ENCODE measurements around the gene SLC22A3.

DNA sequence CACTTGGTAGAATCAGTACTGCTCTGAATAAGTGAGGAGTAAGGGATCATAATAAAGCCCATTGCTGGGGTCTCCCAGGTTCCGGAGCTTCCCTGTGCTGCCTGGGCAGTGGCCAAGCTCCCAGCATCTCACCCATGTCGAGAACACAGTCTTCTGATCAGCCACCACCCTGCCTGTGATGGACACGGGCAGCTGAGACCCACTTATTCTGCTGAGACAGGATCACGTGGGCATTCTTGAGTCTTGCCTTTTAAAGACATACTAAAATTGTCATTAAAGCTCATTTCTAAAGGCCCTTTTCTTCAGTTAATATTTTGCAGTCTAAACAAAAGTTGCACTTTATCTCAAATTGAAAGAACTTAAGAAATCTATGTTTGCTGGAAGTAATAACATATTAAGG is 46.8 kb upstream of the SLC22A3 start:
- no peak for TF ChIP-seq CTCF (IDR thresholded peaks at IDR 0.05)
- TF ChIP-seq EP300 (IDR thresholded peaks at IDR 0.05; ENCODE audit: borderline replicate concordance in 1 of 2, low read depth in 1 of 2, low read length in 1 of 2) = no peak
- TF ChIP-seq USF2 (IDR thresholded peaks at IDR 0.05; ENCODE audit: borderline replicate concordance, low read depth, low read length) = no peak
- no peak for TF ChIP-seq MEF2A (IDR thresholded peaks at IDR 0.05; ENCODE audit: borderline replicate concordance, low read depth)
- no peak for TF ChIP-seq FOXM1 (IDR thresholded peaks at IDR 0.05; ENCODE audit: low read depth)
- TF ChIP-seq, protein P1, sequence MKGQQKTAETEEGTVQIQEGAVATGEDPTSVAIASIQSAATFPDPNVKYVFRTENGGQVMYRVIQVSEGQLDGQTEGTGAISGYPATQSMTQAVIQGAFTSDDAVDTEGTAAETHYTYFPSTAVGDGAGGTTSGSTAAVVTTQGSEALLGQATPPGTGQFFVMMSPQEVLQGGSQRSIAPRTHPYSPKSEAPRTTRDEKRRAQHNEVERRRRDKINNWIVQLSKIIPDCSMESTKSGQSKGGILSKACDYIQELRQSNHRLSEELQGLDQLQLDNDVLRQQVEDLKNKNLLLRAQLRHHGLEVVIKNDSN (IDR thresholded peaks at IDR 0.05; ENCODE audit: borderline replicate concordance, low read depth) = no peak
- no peak for TF ChIP-seq TAF1 (IDR thresholded peaks at IDR 0.05; ENCODE audit: borderline replicate concordance, low read depth, low read length)
- no peak for TF ChIP-seq RAD21 (IDR thresholded peaks at IDR 0.05; ENCODE audit: low read length)
- no peak for TF ChIP-seq RCOR1 (IDR thresholded peaks at IDR 0.05; ENCODE audit: low read length)
- TF ChIP-seq GABPA (IDR thresholded peaks at IDR 0.05; ENCODE audit: low read depth) = no peak
- TF ChIP-seq POLR2AphosphoS5 (IDR thresholded peaks at IDR 0.05; ENCODE audit: low read depth, low read length) = no peak
- TF ChIP-seq TEAD4 (IDR thresholded peaks at IDR 0.05; ENCODE audit: borderline replicate concordance, insufficient read depth) = no peak
- TF ChIP-seq SMC3 (IDR thresholded peaks at IDR 0.05; ENCODE audit: low read depth, low read length) = no peak
